Activated CD4-positive, alpha-beta memory T cell treated with anti-CD3 and anti-CD28 coated beads, Interleukin-2, amount 10 ng/mL, durations not matched to agents 7 days and 5 days (primary cell): ENCODE data around the gene SLC5A2. TPM values are rescaled to one million over a fixed set of nuclear protein-coding genes. Genes with fewer than 3 reads are reported as not detected.
"Not testable (repeated sequence)": the region's sequence is repeated elsewhere in the genome, so short reads cannot be mapped to it uniquely, and the experiment has no call there.

ENCODE experiments used
- CTCF ChIA-PET: fragments of 350-600 bp; sonication (Branson Sonifier 250); formaldehyde crosslinking; loops from one replicate; lab custom pipeline; 2021; ENCODE audit warnings: antibody characterized with exemption, inconsistent platforms; lab: Charles Lee
- POLR2A ChIA-PET: fragments of 350-600 bp; sonication (Branson Sonifier 250); formaldehyde crosslinking; loops from one replicate; lab custom pipeline; 2021; ENCODE audit warnings: antibody characterized with exemption; lab: Charles Lee
- DNase-seq: peaks from one replicate; pipeline ENCODE4 v3.0.0-alpha.2; 2020
- H3K27ac Mint-ChIP-seq: one replicate; pipeline ENCODE4 v1.8.0; 2021; ENCODE audit warnings: mild to moderate bottlenecking, mixed read lengths
- H3K27me3 Mint-ChIP-seq: one replicate; pipeline ENCODE4 v1.8.0; 2021; ENCODE audit warnings: mixed read lengths
- H3K36me3 Mint-ChIP-seq: one replicate; pipeline ENCODE4 v1.8.0; 2021; ENCODE audit warnings: low read depth, mixed read lengths
- H3K4me1 Mint-ChIP-seq: one replicate; pipeline ENCODE4 v1.8.0; 2021; ENCODE audit warnings: mixed read lengths
- H3K4me3 Mint-ChIP-seq: one replicate; pipeline ENCODE4 v1.8.0; 2021; ENCODE audit warnings: mild to moderate bottlenecking, mixed read lengths
- H3K9me3 Mint-ChIP-seq: one replicate; pipeline ENCODE4 v1.8.0; 2021; ENCODE audit warnings: mixed read lengths
- total RNA-seq, 2 experiments: library from RNA; stranded (reverse); gene quantifications; one replicate each; pipeline ENCODE4 v1.2.3, GENCODE V29; 2021

Gene SLC5A2
- total RNA-seq, 2 experiments from 2014 or later, result 0.25 to 0.30 TPM

GRCh38 chr16:31513126-31513525 lies 30.2 kb downstream of the SLC5A2 start:
- Mint-ChIP-seq H3K4me1 (peaks cover 14% of the 10 kb centered on the region), H3K27ac (no peak overlapping the region), H3K9me3 (peaks cover 7% of the 10 kb centered on the region), H3K27me3 (peaks cover 5% of the 10 kb centered on the region), H3K4me3 (no peak overlapping the region), H3K36me3 (peaks cover 7% of the 10 kb centered on the region)
- ChIA-PET CTCF (no interaction called here), POLR2A (no interaction called here)
- no peak for DNase-seq

DNA sequence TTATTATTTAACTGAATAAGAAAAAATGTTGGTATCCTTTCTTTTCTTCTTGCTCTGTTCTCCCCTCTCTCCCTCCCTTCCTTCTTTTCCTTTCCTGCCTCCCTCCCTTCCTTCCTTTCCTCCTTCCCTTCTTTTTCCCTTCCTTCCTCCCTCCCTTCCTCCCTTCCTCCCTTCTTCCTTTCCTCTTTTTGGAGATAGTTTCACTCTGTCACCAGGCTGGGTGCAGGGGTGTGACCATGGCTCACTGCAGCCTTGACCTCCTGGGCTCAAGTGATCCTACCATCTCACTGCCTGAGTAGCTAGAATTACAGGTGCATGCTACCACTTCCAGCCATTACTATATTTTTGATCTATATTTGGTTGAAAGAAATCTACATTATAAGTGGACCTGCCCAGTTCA lies 31.0 kb downstream of the SLC5A2 start:
- CTCF ChIA-PET, result interaction anchor here (0.7 kb wide), 1 partner anchor 53 kb away, joined by 3 read pairs; no protein-coding TSS in a partner anchor
- Mint-ChIP-seq H3K9me3 (peaks cover 7% of the 10 kb centered on the region), H3K4me3 (no peak overlapping the region), H3K27ac (no peak overlapping the region), H3K4me1 (peaks cover 8% of the 10 kb centered on the region), H3K36me3 (peaks cover 4% of the 10 kb centered on the region), H3K27me3 (peaks cover 5% of the 10 kb centered on the region)
- DNase-seq, result no peak
- POLR2A ChIA-PET, result no interaction called here

DNA sequence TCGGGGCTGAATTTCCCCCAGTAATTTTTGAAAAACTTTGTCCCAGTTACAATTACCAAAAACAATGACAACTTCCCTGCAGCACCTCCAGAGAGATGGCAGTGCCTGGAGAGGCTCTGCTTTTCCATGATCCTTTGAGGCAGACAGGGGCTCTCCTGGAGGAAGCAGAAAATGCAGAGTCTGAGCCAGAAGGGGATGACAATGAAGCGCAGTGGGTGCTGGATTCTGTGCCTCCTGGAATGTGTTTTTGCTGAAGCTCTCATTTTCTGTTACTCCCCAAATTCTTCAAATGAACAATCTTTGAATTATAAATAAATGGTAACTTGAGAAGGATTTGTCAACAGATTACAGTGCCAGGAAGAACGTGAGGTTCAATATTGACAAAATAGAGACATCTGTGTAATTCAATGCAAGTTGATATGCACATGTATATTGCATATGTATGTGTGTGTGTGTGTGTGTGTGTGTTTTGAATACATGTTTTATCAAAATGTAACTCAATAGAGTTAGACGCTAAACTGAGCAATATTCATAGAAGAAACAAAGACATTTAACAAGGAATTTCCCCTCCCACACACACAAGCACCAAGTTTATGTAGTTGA lies 35.0 kb downstream of the SLC5A2 start:
- ChIA-PET POLR2A (no interaction called here), CTCF (no interaction called here)
- H3K27ac Mint-ChIP-seq, result no peak overlapping the region
- H3K4me3 Mint-ChIP-seq, result no peak overlapping the region
- H3K4me1 Mint-ChIP-seq, result no peaks in the 10 kb centered on the region
- peaks cover 5% of the 10 kb centered on the region for H3K27me3 Mint-ChIP-seq
- DNase-seq, result no peak
- H3K36me3 Mint-ChIP-seq, result no peaks in the 10 kb centered on the region
- peaks cover 3% of the 10 kb centered on the region for H3K9me3 Mint-ChIP-seq

DNA sequence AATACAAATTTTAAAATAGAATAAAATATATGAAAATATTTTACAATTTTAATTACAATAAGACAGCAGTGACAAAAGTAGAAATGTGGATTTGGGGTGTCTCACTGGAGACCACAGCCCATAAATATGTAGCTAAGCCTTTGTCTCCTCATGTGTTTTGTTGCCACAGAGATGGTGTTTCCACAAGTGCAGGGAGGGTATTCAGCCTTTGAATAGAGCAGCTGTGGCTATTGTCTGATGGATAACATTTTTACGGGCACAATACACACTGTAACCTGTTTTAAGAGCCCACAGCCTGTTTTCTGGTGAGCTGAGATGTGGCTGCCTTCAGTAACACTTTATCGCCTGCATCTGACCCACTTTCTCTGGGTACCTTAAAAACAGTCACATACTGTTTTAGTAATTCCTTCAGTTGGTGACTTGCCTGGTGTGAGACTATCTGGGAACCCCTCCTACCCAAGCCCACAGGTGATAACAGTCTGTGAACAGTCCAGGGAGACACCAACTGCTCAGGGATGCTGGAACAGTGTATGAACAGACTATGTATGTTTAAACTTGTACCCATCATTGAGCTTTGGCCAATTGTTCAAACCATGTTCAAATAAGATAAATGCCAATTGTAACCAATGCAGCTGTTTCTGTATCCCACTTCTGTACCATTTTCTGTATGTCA lies 37.0 kb downstream of the SLC5A2 start:
- H3K9me3 Mint-ChIP-seq, result peaks cover 3% of the 10 kb centered on the region
- POLR2A ChIA-PET, result no interaction called here

GRCh38 chr16:31521368-31521767 lies 38.4 kb downstream of the SLC5A2 start:
- H3K27me3 Mint-ChIP-seq, result peaks cover 4% of the 10 kb centered on the region
- ChIA-PET CTCF (no interaction called here), POLR2A (interaction anchor here (0.8 kb wide), 1 partner anchor 13 kb away, joined by 3 read pairs; the partner anchor contains the start of gene RUSF1)
- H3K36me3 Mint-ChIP-seq, result no peaks in the 10 kb centered on the region
- H3K4me3 Mint-ChIP-seq, result no peak overlapping the region
- no peaks in the 10 kb centered on the region for H3K4me1 Mint-ChIP-seq
- peaks cover 3% of the 10 kb centered on the region for H3K9me3 Mint-ChIP-seq
- DNase-seq, result no peak
- H3K27ac Mint-ChIP-seq, result no peak overlapping the region

More for the DNA sequence above, 37.0 kb downstream of the SLC5A2 start:
- H3K27ac Mint-ChIP-seq, result no peak overlapping the region
- H3K27me3 Mint-ChIP-seq, result peaks cover 5% of the 10 kb centered on the region
- H3K36me3 Mint-ChIP-seq, result no peaks in the 10 kb centered on the region
- no peak overlapping the region for H3K4me3 Mint-ChIP-seq
- no peaks in the 10 kb centered on the region for H3K4me1 Mint-ChIP-seq
- CTCF ChIA-PET, result no interaction called here
- no peak for DNase-seq

- POLR2A ChIA-PET, result interaction anchor here (0.8 kb wide), 1 partner anchor 14 kb away, joined by 3 read pairs; the partner anchor contains the start of gene RUSF1
- Mint-ChIP-seq H3K27ac (no peak overlapping the region), H3K36me3 (no peaks in the 10 kb centered on the region), H3K27me3 (no peaks in the 10 kb centered on the region), H3K4me1 (no peaks in the 10 kb centered on the region), H3K9me3 (no peaks in the 10 kb centered on the region), H3K4me3 (no peak overlapping the region)
- no peak for DNase-seq
- CTCF ChIA-PET, result no interaction called here
Measured at GRCh38 chr16:31522071-31522470, 39.1 kb downstream of the SLC5A2 start.

- H3K36me3 Mint-ChIP-seq, H3K9me3 Mint-ChIP-seq, H3K4me1 Mint-ChIP-seq, H3K4me3 Mint-ChIP-seq, H3K27ac Mint-ChIP-seq, DNase-seq, H3K27me3 Mint-ChIP-seq, POLR2A ChIA-PET, CTCF ChIA-PET: not testable (repeated sequence)
Measured at GRCh38 chr16:31523768-31524167, 40.8 kb downstream of the SLC5A2 start.

GRCh38 chr16:31525113-31525512 lies 42.2 kb downstream of the SLC5A2 start:
- ChIA-PET CTCF (no interaction called here), POLR2A (no interaction called here)
- Mint-ChIP-seq H3K4me1 (peaks cover 4% of the 10 kb centered on the region), H3K4me3 (no peak overlapping the region), H3K27ac (no peak overlapping the region), H3K9me3 (no peaks in the 10 kb centered on the region), H3K36me3 (peaks cover 2% of the 10 kb centered on the region), H3K27me3 (peaks cover 16% of the 10 kb centered on the region)
- DNase-seq, result no peak

DNA sequence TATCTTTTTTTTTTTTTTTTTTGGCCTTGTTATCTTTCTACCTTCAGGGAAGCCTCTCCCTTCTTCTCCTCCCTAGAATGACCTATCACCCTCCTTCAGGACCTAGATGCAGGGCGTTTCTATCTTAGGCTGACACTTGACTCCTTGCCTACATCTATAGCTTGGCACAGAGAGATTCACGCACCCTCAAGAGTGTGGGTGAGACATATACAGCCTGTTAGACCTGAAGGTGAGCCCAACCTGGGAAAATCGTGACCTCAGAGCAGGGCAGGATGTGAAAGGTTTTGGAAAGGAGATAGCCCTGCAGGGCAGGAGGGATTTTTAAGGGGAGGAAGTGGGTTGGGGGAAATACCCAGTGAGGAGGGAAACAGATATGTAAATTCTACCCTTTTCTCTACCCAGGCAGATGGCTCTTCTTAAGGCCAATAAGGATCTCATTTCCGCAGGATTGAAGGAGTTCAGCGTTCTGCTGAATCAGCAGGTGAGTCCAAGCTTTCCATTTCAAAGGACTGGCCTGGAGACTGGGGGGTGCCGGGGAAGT lies 44.9 kb downstream of the SLC5A2 start, which contains the start of gene AHSP:
Gene AHSP (plus strand): TSS at position 167 of the 541 bp plus-strand sequence. CDS start 240 bp downstream, at position 407.
- H3K27me3 Mint-ChIP-seq, result peaks cover 19% of the 10 kb centered on the region
- no peaks in the 10 kb centered on the region for H3K9me3 Mint-ChIP-seq
- CTCF ChIA-PET, result no interaction called here
- H3K4me1 Mint-ChIP-seq, result peaks cover 4% of the 10 kb centered on the region
- H3K4me3 Mint-ChIP-seq, result no peak within 1 kb of the TSS
- POLR2A ChIA-PET, result no interaction called here
- no peak within 1 kb of the TSS for H3K27ac Mint-ChIP-seq
- H3K36me3 Mint-ChIP-seq, result peaks cover 2% of the 10 kb centered on the region
- no peak for DNase-seq

DNA sequence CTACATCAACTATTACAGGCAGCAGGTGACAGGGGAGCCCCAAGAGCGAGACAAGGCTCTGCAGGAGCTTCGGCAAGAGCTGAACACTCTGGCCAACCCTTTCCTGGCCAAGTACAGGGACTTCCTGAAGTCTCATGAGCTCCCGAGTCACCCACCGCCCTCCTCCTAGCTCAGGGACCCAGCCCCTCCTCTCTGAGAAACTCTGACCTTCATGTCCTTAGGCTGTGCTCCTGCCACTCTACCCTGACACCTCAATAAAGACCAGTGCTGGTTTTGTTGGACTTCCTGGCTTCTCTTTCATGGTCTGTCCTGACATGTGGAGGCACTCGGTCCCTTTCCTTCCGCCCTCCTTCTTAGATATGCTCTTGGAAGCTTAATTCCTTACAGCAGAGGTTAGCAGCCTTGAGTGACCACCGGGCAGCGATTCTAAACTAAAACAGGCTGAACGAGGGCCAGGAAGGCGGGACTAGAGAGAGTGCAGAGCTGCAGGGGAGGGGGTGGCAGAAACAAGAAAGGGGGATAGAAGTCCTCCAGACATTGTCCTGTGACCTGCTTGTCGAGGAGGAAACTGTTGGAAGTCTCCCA lies 45.7 kb downstream of the SLC5A2 start:
- ChIA-PET POLR2A (no interaction called here), CTCF (no interaction called here)
- peaks cover 2% of the 10 kb centered on the region for H3K36me3 Mint-ChIP-seq
- no peaks in the 10 kb centered on the region for H3K9me3 Mint-ChIP-seq
- H3K4me3 Mint-ChIP-seq, result no peak overlapping the region
- H3K27ac Mint-ChIP-seq, result no peak overlapping the region
- DNase-seq, result no peak
- H3K4me1 Mint-ChIP-seq, result peaks cover 4% of the 10 kb centered on the region
- H3K27me3 Mint-ChIP-seq, result peaks cover 19% of the 10 kb centered on the region

DNA sequence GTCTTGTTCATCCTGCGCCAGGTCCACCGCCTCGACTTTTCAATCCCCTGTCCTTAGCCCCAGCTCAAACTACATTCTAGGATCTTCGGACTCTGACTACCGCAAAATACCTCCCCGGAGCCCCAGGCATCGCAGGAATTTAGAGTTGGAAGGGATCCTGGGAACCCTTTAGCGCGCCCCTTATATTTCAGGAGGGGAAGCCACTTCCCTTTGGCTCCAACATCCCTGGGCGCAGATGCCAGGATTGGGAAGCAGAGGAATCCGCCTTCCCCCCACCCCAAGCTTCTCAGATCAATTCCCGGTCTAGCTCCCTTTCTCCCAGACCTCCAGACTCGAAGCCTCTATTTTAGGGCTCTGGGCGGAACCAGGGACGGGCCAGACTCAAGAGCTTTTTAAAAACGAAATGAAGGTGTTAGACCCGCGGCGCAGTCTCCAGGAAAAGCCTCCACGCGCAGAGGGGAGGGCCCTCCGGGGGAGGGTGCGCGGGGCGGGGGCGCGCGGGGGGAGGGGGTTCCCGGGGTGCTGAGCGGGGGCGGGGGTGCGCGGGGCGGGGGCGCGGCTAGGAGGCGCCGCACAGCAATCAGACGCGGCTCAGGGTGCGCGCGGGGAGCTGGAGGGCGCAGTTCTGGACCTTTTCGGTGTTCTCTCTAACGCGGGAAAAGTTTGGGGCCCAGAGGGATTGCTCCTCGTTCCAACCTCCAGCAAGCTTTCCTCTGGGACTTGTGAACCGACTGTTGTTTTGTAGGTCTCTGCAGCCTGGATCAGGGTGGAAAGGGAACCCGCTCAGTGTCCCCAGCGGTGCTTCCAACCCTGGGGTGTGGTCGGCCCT lies 46.4 kb downstream of the SLC5A2 start:
- Mint-ChIP-seq H3K27ac (no peak overlapping the region), H3K4me3 (no peak overlapping the region), H3K36me3 (peaks cover 2% of the 10 kb centered on the region), H3K9me3 (no peaks in the 10 kb centered on the region), H3K4me1 (peaks cover 4% of the 10 kb centered on the region), H3K27me3 (peaks cover 19% of the 10 kb centered on the region)
- DNase-seq, result no peak
- CTCF ChIA-PET, result no interaction called here
- POLR2A ChIA-PET, result no interaction called here

DNA sequence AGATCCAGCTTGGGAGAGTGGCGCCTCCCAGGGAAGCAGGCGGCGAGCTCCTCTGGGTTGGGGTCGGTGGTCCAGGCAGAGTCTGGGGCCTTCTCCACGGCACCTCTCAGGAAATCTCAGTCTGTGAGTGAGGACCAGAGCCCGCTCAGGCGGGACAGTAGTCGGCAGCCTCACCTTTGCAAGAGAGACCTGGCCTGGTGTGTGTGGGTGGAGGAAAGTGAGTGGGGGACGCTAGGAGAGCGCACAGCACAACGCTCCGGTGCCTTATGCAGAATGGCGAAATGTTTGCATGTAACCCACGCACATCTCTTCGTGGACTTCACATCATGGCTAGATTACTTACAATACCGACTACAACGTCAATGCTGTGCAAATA lies 47.0 kb downstream of the SLC5A2 start:
- POLR2A ChIA-PET, result no interaction called here
- H3K27ac Mint-ChIP-seq, result no peak overlapping the region
- CTCF ChIA-PET, result no interaction called here
- no peaks in the 10 kb centered on the region for H3K9me3 Mint-ChIP-seq
- peaks cover 4% of the 10 kb centered on the region for H3K4me1 Mint-ChIP-seq
- peaks cover 19% of the 10 kb centered on the region for H3K27me3 Mint-ChIP-seq
- no peak overlapping the region for H3K4me3 Mint-ChIP-seq
- H3K36me3 Mint-ChIP-seq, result peaks cover 2% of the 10 kb centered on the region
- DNase-seq, result no peak

GRCh38 chr16:31530405-31530804 lies 47.5 kb downstream of the SLC5A2 start:
- ChIA-PET CTCF (no interaction called here), POLR2A (no interaction called here)
- peaks cover 22% of the 10 kb centered on the region for H3K27me3 Mint-ChIP-seq
- no peak for DNase-seq
- peaks cover 2% of the 10 kb centered on the region for H3K36me3 Mint-ChIP-seq
- peaks cover 4% of the 10 kb centered on the region for H3K4me1 Mint-ChIP-seq
- H3K27ac Mint-ChIP-seq, result no peak overlapping the region
- H3K9me3 Mint-ChIP-seq, result no peaks in the 10 kb centered on the region
- no peak overlapping the region for H3K4me3 Mint-ChIP-seq
